H1 (cell line): ENCODE measurements around the gene ZNF761. TPM values are rescaled to one million over a fixed set of nuclear protein-coding genes. Genes with fewer than 3 reads are reported as not detected.
"Not testable (repeated sequence)": the region's sequence is repeated elsewhere in the genome, so short reads cannot be mapped to it uniquely, and the experiment has no call there.

Experiments
- CTCF ChIA-PET: fragments of 300-600 bp; sonication (Branson Sonifier 250); formaldehyde crosslinking; loops from one replicate; lab custom pipeline; 2021; ENCODE audit not compliant: partially characterized antibody; lab: Charles Lee
- POLR2A ChIA-PET: fragments of 300-600 bp; sonication (Branson Sonifier 250); formaldehyde crosslinking; loops from one replicate; lab custom pipeline; 2021; ENCODE audit warnings: inconsistent platforms; ENCODE audit not compliant: partially characterized antibody; lab: Charles Lee
- DNase-seq, 2 experiments: peaks; one replicate each; pipeline versions ENCODE4 v3.0.0 to v3.0.0-alpha.2; 2010 to 2022; ENCODE audit warnings: low spot score in 2 of 2, low read depth in 1 of 2, mixed read lengths in 1 of 2
- FAIRE-seq: peaks from 2 replicates; lab custom pipeline; 2011; peaks lifted over from hg19 to GRCh38; lab: Jason Lieb, UNC
- H2AFZ ChIP-seq: 2 replicates; pipeline ENCODE4 v1.8.1; 2012; ENCODE audit warnings: low read length, inconsistent platforms
- H2AK5ac ChIP-seq: 2 replicates; pipeline ENCODE4 v1.6.1; 2013; ENCODE audit warnings: low read depth, low read length
- H2BK120ac ChIP-seq: replicated peaks from 2 replicates; pipeline ENCODE3; 2013; ENCODE audit warnings: low read depth, low read length, inconsistent platforms
- H2BK12ac ChIP-seq: 2 replicates; pipeline ENCODE4 v1.6.1; 2013; ENCODE audit warnings: low read depth, low read length
- H2BK15ac ChIP-seq: 2 replicates; pipeline ENCODE4 v1.6.1; 2013; ENCODE audit warnings: low read length
- H2BK20ac ChIP-seq: 2 replicates; pipeline ENCODE4 v1.6.1; 2013; ENCODE audit warnings: low read length
- H2BK5ac ChIP-seq: 2 replicates; pipeline ENCODE4 v1.6.1; 2013; ENCODE audit warnings: low read depth, low read length
- H3K14ac ChIP-seq: 2 replicates; pipeline ENCODE4 v1.6.1; 2013; ENCODE audit warnings: inconsistent platforms; ENCODE audit not compliant: insufficient read length
- H3K18ac ChIP-seq: 2 replicates; pipeline ENCODE4 v1.6.1; 2013; ENCODE audit warnings: low read length; ENCODE audit errors: extremely low read depth
- H3K23ac ChIP-seq: 2 replicates; pipeline ENCODE4 v1.6.1; 2013; ENCODE audit warnings: inconsistent platforms; ENCODE audit not compliant: insufficient read length
- H3K23me2 ChIP-seq: 2 replicates; pipeline ENCODE4 v1.6.1; 2013; ENCODE audit warnings: low read depth, low read length
- H3K27ac ChIP-seq: 2 replicates; pipeline ENCODE4 v1.6.1; 2011; ENCODE audit warnings: low read depth, low read length, inconsistent platforms
- H3K27me3 ChIP-seq, 4 experiments: replicated peaks in 1 of 4; 1 replicate in 1 of 4; 2 replicates in 3 of 4; pipeline versions ENCODE4 v1.6.1 to v1.8.1; 2011 to 2013; ENCODE audit warnings: low read length in 3 of 4, mild to moderate bottlenecking in 3 of 4, inconsistent platforms in 2 of 4, mixed read lengths in 2 of 4, moderate library complexity in 1 of 4; ENCODE audit not compliant: control insufficient read depth in 3 of 4, insufficient read depth in 3 of 4; ENCODE audit errors: extremely low read depth in 1 of 4
- H3K36me3 ChIP-seq, 4 experiments: 2 replicates each; pipeline versions ENCODE4 v1.6.1 to v1.8.1; 2011 to 2013; ENCODE audit warnings: mild to moderate bottlenecking in 4 of 4, low read length in 3 of 4, moderate library complexity in 2 of 4, control low read depth in 1 of 4, inconsistent platforms in 1 of 4; ENCODE audit not compliant: insufficient read depth in 4 of 4, control insufficient read depth in 2 of 4
- H3K4ac ChIP-seq: replicated peaks from 2 replicates; pipeline ENCODE3; 2013; ENCODE audit warnings: low read length, low read depth, mixed read lengths, inconsistent platforms; ENCODE audit not compliant: insufficient read length
- H3K4me1 ChIP-seq, 4 experiments: replicated peaks in 1 of 4; 1 replicate in 1 of 4; 2 replicates in 3 of 4; pipeline versions ENCODE4 v1.6.1 to v1.8.1; 2011 to 2013; ENCODE audit warnings: low read length in 3 of 4, inconsistent platforms in 2 of 4, mixed read lengths in 1 of 4; ENCODE audit not compliant: insufficient read depth in 4 of 4, control insufficient read depth in 3 of 4
- H3K4me2 ChIP-seq, 2 experiments: 2 replicates each; pipeline versions ENCODE4 v1.6.1 to v1.8.1; 2011 to 2013; ENCODE audit warnings: low read depth in 2 of 2, low read length in 2 of 2, control low read depth in 1 of 2, inconsistent platforms in 1 of 2, mild to moderate bottlenecking in 1 of 2; ENCODE audit not compliant: insufficient read depth in 1 of 2
- H3K4me3 ChIP-seq, 4 experiments: fragments of 200-600, 300-600 bp in 1 of 4; sonication (generic), shearing (Covaris generic), sonication (Bioruptor Twin) in 1 of 4; 2 replicates each; pipeline versions ENCODE4 v1.5.1 to v1.8.1; 2011 to 2016; ENCODE audit warnings: low read length in 4 of 4, low read depth in 3 of 4, control low read depth in 2 of 4, inconsistent platforms in 2 of 4, mild to moderate bottlenecking in 2 of 4, mixed read lengths in 1 of 4, moderate library complexity in 1 of 4; ENCODE audit not compliant: insufficient read depth in 2 of 4; ENCODE audit errors: extremely low read depth in 1 of 4
- H3K56ac ChIP-seq: replicated peaks from 2 replicates; pipeline ENCODE3; 2013; ENCODE audit warnings: low read depth, mild to moderate bottlenecking, mixed read lengths, low read length, inconsistent platforms; ENCODE audit not compliant: insufficient read length
- H3K79me1 ChIP-seq: 2 replicates; pipeline ENCODE4 v1.6.1; 2013; ENCODE audit warnings: low read depth, low read length, control low read depth
- H3K79me2 ChIP-seq, 2 experiments: 2 replicates each; pipeline versions ENCODE4 v1.6.1 to v1.8.1; 2012 to 2013; ENCODE audit warnings: low read length in 2 of 2, mild to moderate bottlenecking in 2 of 2, inconsistent platforms in 1 of 2; ENCODE audit not compliant: insufficient read depth in 2 of 2, control insufficient read depth in 1 of 2
- H3K9ac ChIP-seq, 4 experiments: replicated peaks in 1 of 4; 1 replicate in 1 of 4; 2 replicates in 3 of 4; pipeline versions ENCODE4 v1.6.1 to v1.8.1; 2011 to 2013; ENCODE audit warnings: low read depth in 3 of 4, low read length in 3 of 4, control low read depth in 2 of 4, mild to moderate bottlenecking in 2 of 4, moderate library complexity in 2 of 4, inconsistent platforms in 1 of 4; ENCODE audit errors: extremely low read depth in 1 of 4
- H3K9me3 ChIP-seq, 2 experiments: 2 replicates each; pipeline versions ENCODE4 v1.6.1 to v1.8.1; 2012 to 2013; ENCODE audit warnings: mild to moderate bottlenecking in 2 of 2, moderate library complexity in 2 of 2, control low read depth in 1 of 2, inconsistent platforms in 1 of 2, low read depth in 1 of 2, low read length in 1 of 2, mixed read lengths in 1 of 2; ENCODE audit not compliant: insufficient read depth in 2 of 2
- H4K20me1 ChIP-seq, 2 experiments: replicated peaks in 1 of 2; 2 replicates each; pipeline versions ENCODE3 to v1.8.1; 2011 to 2013; ENCODE audit warnings: inconsistent platforms in 2 of 2, low read length in 2 of 2, mild to moderate bottlenecking in 1 of 2; ENCODE audit not compliant: insufficient read depth in 2 of 2, control insufficient read depth in 1 of 2
- H4K5ac ChIP-seq: 2 replicates; pipeline ENCODE4 v1.6.1; 2013; ENCODE audit warnings: low read length, low read depth, mixed read lengths, inconsistent platforms; ENCODE audit not compliant: insufficient read length
- H4K8ac ChIP-seq: 2 replicates; pipeline ENCODE4 v1.8.0; 2013; ENCODE audit warnings: mild to moderate bottlenecking, moderate library complexity, low read length, inconsistent platforms; ENCODE audit not compliant: insufficient read depth; ENCODE audit errors: extremely low read depth
- H4K91ac ChIP-seq: replicated peaks from 2 replicates; pipeline ENCODE3; 2013; ENCODE audit warnings: low read length, mixed read lengths, inconsistent platforms; ENCODE audit not compliant: insufficient read length
- WGBS, 2 experiments: shearing (Covaris generic) in 1 of 2; methylation state at CpG; one replicate each; pipeline versions ENCODE4 v1.1.6 to v1.1.7; 2013 to 2015; ENCODE audit warnings: low lambda C conversion rate in 2 of 2, mixed read lengths in 2 of 2, inconsistent platforms in 1 of 2, low coverage in 1 of 2, missing lambda C conversion rate in 1 of 2; ENCODE audit not compliant: insufficient replicate concordance in 2 of 2, insufficient coverage in 1 of 2, insufficient read length in 1 of 2; ENCODE audit errors: extremely low coverage in 1 of 2, missing lambda C conversion rate in 1 of 2; 5-methylcytosine and 5-hydroxymethylcytosine counted together
- polyA plus RNA-seq, 7 experiments: library from polyadenylated mRNA; depleted of rRNA in 3 of 7; stranded (reverse) in 5 of 7; unstranded in 2 of 7; fragments of >200 nt in 5 of 7; fragments of 200-250 nt in 2 of 7; gene quantifications; 1 replicate in 5 of 7; 2 replicates in 1 of 7; 4 replicates in 1 of 7; pipeline versions ENCODE4 v1.2.1 to v1.2.3, GENCODE V29; 2011 to 2013; ENCODE audit warnings: missing spikeins in 2 of 7, mixed read lengths in 2 of 7
- total RNA-seq: library from RNA; stranded (reverse); fragmentation: NEBNext Ultra II Directional; extraction: Animal tissue kit (Norgen Biotek cat#: 25700); gene quantifications from 2 replicates; pipeline ENCODE4 v1.2.1, GENCODE V29; 2021

The ZNF761 gene
- total and polyA plus RNA-seq, 2 of the 8 experiments (the other 6 are each of a cell fraction or from before 2014, with no cell fraction given): 11.1 to 25.1 TPM

- not testable (repeated sequence) for H3K4me3 ChIP-seq, H2AFZ ChIP-seq, H4K20me1 ChIP-seq, H3K9ac ChIP-seq, H2BK15ac ChIP-seq, H3K79me2 ChIP-seq, H3K36me3 ChIP-seq, H3K23ac ChIP-seq, FAIRE-seq, H3K79me1 ChIP-seq, DNase-seq, H4K5ac ChIP-seq, H2BK20ac ChIP-seq, H3K27me3 ChIP-seq, H2AK5ac ChIP-seq, H4K8ac ChIP-seq, H3K4me1 ChIP-seq, H2BK120ac ChIP-seq, H2BK5ac ChIP-seq, H3K4ac ChIP-seq, H3K14ac ChIP-seq, H3K23me2 ChIP-seq, H4K91ac ChIP-seq, H3K56ac ChIP-seq, H3K27ac ChIP-seq, H3K9me3 ChIP-seq, H3K18ac ChIP-seq
- H2BK12ac ChIP-seq: 0 out of 2 replicates have a peak overlapping the region, but pooled peaks have one; percentile 27
- peak overlapping the region in 1 of 2 experiments; percentile 78; a peak in 2 of 4 replicates for H3K4me2 ChIP-seq
- 67% methylated on average over 7 of the region's 7 CpGs; no CpG with 5 or more reads in 1 of the 2 experiments for WGBS, 2 experiments
- CTCF ChIA-PET: interaction anchor here (0.8 kb wide), 1 partner anchor 37 kb away, joined by 3 read pairs; no protein-coding TSS in a partner anchor
- POLR2A ChIA-PET: interaction anchor here (0.6 kb wide), 1 partner anchor 110 kb away, joined by 3 read pairs; no protein-coding TSS in a partner anchor
Measured at GRCh38 chr19:53503151-53503550, 71.4 kb downstream of the ZNF761 start.
